WI38 (cell line): ENCODE results near the gene TMCC2.
"Not testable (repeated sequence)": the region's sequence is repeated elsewhere in the genome, so short reads cannot be mapped to it uniquely, and the experiment has no call there.

ENCODE experiments used
- H3K4me3 ChIP-seq: 2 replicates; pipeline ENCODE4 v1.5.1; 2011; ENCODE audit warnings: low read depth, mild to moderate bottlenecking, control low read depth, low read length
- TF ChIP-seq, protein P1 (sequence below): IDR thresholded peaks from 2 replicates; pipeline ENCODE4 v1.5.1; 2012; ENCODE audit warnings: low read depth, mild to moderate bottlenecking, control low read depth, low read length

The TMCC2 gene

DNA sequence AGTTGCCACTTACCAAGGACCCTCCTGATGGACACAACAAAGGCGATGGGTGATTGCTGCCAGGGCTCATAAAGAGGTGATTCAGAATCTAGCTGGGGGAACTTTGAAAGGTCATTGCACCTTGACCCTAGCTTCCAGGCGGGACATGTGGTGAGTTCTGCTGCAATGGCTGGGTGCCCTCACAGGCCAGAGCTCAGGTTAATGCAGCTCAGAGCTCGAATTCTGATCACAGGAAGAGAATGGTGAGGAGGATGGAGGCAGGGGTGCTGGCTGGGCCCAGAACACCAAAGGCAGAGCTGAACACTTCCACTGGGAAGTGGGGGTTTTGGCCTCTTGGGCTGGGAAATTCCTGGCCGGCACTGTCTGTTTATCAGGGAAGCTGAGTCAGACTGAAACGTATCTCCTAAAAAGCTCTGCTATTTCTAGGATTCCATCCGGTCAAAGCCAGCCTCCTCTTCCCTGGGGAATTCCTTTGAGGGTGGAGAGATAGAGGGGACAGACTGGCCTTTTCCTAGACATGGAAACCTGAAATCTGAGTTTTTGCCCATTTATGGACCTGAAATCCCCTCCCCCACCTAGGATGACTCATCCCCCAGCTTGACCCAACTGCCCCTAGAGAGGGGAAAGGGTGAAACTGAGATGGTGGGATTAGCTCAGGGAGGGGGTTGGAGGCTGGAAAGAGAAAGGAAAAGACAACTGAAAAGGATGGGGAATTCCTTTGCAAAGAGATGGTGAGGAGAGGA lies 66.6 kb downstream of the TMCC2 start:
- H3K4me3 ChIP-seq = no peak overlapping the region
- TF ChIP-seq, protein P1, sequence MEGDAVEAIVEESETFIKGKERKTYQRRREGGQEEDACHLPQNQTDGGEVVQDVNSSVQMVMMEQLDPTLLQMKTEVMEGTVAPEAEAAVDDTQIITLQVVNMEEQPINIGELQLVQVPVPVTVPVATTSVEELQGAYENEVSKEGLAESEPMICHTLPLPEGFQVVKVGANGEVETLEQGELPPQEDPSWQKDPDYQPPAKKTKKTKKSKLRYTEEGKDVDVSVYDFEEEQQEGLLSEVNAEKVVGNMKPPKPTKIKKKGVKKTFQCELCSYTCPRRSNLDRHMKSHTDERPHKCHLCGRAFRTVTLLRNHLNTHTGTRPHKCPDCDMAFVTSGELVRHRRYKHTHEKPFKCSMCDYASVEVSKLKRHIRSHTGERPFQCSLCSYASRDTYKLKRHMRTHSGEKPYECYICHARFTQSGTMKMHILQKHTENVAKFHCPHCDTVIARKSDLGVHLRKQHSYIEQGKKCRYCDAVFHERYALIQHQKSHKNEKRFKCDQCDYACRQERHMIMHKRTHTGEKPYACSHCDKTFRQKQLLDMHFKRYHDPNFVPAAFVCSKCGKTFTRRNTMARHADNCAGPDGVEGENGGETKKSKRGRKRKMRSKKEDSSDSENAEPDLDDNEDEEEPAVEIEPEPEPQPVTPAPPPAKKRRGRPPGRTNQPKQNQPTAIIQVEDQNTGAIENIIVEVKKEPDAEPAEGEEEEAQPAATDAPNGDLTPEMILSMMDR = no peak

- no peak overlapping the region for H3K4me3 ChIP-seq
These were observed 67.2 kb downstream of the TMCC2 start for GRCh38 chr1:205294934-205295333.

GRCh38 chr1:205296154-205296553 lies 68.4 kb downstream of the TMCC2 start:
- TF ChIP-seq, protein P1 = no peak
- H3K4me3 ChIP-seq = no peak overlapping the region

More at GRCh38 chr1:205294934-205295333, 67.2 kb downstream of the TMCC2 start:
- TF ChIP-seq, protein P1 = no peak

DNA sequence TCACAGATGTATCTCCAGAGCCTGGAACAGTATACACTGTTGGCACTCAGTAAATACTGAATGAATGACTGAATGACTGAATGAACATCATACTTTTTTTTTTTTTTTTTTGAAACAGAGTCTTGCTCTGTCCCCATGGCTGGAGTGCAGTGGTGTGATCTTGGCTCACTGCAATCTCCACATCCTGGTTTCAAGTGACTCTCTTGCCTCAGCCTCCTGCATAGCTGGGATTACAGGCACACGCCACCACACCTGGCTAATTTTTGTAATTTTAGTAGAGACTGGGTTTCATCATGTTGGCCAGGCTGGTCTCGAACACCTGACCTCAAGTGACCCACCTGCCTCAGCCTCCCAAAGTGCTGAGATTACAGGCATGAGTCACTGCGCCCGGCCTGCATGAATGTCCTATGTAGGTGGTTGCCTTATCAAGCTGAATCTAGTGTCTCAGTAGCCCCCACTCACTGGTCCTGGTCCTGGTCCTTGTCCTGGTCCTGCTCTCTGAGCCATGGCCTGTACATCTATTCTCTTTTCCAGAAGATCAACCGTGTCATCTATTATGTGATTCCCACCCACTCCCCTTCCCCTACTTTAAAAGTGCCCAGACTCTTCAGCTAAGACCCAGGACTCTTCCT lies 69.9 kb downstream of the TMCC2 start:
- not testable (repeated sequence) for H3K4me3 ChIP-seq

DNA sequence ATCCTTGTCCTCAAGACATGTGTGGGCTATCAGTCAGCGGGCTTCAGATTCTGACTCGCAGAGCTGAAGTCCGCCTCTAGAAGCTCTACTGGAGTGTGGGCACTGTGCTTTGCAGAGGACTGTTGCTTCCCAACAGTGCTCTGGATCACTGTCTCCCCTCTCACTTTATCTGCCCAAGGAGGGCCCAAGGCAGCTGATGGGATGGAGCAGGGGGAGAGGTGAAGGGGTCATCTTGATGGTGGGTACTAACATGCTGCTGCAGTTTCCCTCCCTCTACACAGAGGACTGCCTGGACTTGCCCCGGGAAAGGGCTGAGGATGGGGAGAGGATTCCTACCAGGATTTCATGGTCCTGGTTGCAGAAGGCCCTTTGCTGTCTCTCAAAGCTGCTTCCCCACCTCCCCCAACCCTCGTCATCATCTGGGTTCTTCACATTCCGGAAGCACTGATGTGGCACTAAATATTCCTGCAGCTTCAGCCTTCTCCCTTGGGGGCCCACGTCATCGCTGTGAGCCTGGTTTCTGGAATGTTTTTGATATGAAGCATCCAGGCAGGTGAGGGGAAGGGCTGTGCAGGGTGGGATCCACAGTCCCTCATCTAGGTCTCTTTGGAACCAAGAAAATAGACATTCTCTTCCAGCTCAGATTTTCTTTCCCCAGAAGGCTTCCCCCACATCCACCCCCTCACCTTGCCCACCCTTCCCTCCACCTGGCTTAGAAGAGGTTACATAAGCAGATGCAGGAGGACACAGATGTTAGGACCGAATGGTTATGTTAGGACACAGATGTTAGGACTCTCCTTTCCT lies 70.6 kb downstream of the TMCC2 start:
- no peak overlapping the region; the same call in 1 of the 2 replicates for H3K4me3 ChIP-seq
- TF ChIP-seq, protein P1 = no peak

DNA sequence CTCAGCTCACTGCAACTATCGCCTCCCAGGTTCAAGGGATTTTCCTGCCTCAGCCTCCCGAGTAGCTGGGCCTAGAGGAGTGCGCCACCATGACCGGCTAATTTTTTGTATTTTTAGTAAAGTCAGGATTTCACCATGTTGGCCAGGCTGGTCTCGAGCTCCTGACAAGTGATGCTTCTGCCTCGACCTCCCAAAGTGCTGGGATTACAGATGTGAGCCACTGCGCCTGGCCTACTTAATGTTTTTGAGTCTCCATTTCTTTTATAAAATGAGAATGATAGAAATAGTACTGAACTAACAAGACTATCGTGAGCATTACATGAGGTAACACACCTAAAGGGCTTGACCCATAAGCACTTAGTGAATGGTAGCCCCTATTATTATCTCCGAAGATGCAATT lies 72.4 kb downstream of the TMCC2 start:
- no peak overlapping the region for H3K4me3 ChIP-seq
- TF ChIP-seq, protein P1 = no peak

- TF ChIP-seq, protein P1 = no peak
- H3K4me3 ChIP-seq = no peak overlapping the region
These were observed 73.6 kb downstream of the TMCC2 start for GRCh38 chr1:205301205-205301821.
